Stimulated activated CD8-positive, alpha-beta memory T cell treated with anti-CD3 and anti-CD28 coated beads, Interleukin-4, amount 100 ng/mL, for 4 hours (primary cell): Measurements from ENCODE around the gene CCDC86.
A peak's percentile ranks its signal among the peaks of the same experiment; 100 is the strongest.

Experiments
- DNase-seq, 2 donors: peaks; one replicate each; pipeline ENCODE4 v3.0.0-alpha.2; 2020; ENCODE audit warnings: low read depth in 2 of 2, low spot score in 1 of 2

CCDC86 gene

GRCh38 chr11:60831143-60831500 is 10.8 kb upstream of the CCDC86 start:
- DNase-seq: peak; percentile 55 to 70

GRCh38 chr11:60831501-60832079 is 10.3 kb upstream of the CCDC86 start:
- DNase-seq: no peak

- DNase-seq: no peak
These were observed 7.0 kb upstream of the CCDC86 start for GRCh38 chr11:60834742-60835533.

GRCh38 chr11:60835534-60835846 is 6.4 kb upstream of the CCDC86 start:
- no peak for DNase-seq

GRCh38 chr11:60836866-60837515 is 4.9 kb upstream of the CCDC86 start:
- no peak for DNase-seq

GRCh38 chr11:60838132-60838531 is 3.8 kb upstream of the CCDC86 start:
- no peak for DNase-seq

GRCh38 chr11:60840470-60841430 is 1.2 kb upstream of the CCDC86 start:
- DNase-seq: no peak

- no peak for DNase-seq
These were observed 1.0 kb downstream of the CCDC86 start for GRCh38 chr11:60842668-60843600.

GRCh38 chr11:60844045-60844869 is 2.3 kb downstream of the CCDC86 start:
- no peak for DNase-seq

GRCh38 chr11:60844870-60845221 is 2.9 kb downstream of the CCDC86 start:
- no peak for DNase-seq

- no peak for DNase-seq
These were observed 3.4 kb downstream of the CCDC86 start for GRCh38 chr11:60845338-60845737.

GRCh38 chr11:60847281-60847680 is 5.4 kb downstream of the CCDC86 start:
- no peak for DNase-seq

- DNase-seq: no peak
These were observed 6.0 kb downstream of the CCDC86 start for GRCh38 chr11:60847896-60848295.

- DNase-seq: no peak
These were observed 6.8 kb downstream of the CCDC86 start for GRCh38 chr11:60848714-60849151.

- no peak for DNase-seq
These were observed 8.0 kb downstream of the CCDC86 start for GRCh38 chr11:60849641-60850520.

GRCh38 chr11:60851327-60852104 is 9.6 kb downstream of the CCDC86 start:
- no peak for DNase-seq

- DNase-seq: no peak
These were observed 10.4 kb downstream of the CCDC86 start for GRCh38 chr11:60852117-60852981.
